GM12878 (cell line): ENCODE data around the gene SPTA1. TPM values are rescaled to one million over a fixed set of nuclear protein-coding genes. Genes with fewer than 3 reads are reported as not detected.

Experiments used
- ATAC-seq: fragments of 200-7000 bp; cut with Tn5 transposase; 3 replicates; pipeline ENCODE4 v1.9.1; 2020; ENCODE audit warnings: mild to moderate bottlenecking, moderate library complexity
- BruUV-seq: library from RNA; stranded (reverse); fragments of 400-500 nt; replicated peaks from 2 replicates; lab custom pipeline; 2021; lab: Mats Ljungman, UMichigan
- CTCF ChIA-PET: fragments of 300-600 bp; sonication (Branson Sonifier 250); formaldehyde crosslinking; extraction: SDS; loops from one replicate; lab custom pipeline; 2021; ENCODE audit warnings: inconsistent platforms; lab: Yijun Ruan, JAX
- POLR2A ChIA-PET: fragments of 350-600 bp; formaldehyde crosslinking; extraction: SDS; loops from one replicate; lab custom pipeline; 2021; ENCODE audit warnings: inconsistent platforms; lab: Charles Lee
- RAD21 ChIA-PET: fragments of 300-600 bp; sonication (Branson Sonifier 250); formaldehyde crosslinking; loops from one replicate; lab custom pipeline; 2023; ENCODE audit warnings: antibody characterized with exemption; ENCODE audit not compliant: unreplicated experiment; lab: Charles Lee
- SMC1A ChIA-PET: fragments of 300-600 bp; sonication (Branson Sonifier 250); formaldehyde crosslinking; loops from one replicate; lab custom pipeline; 2023; ENCODE audit not compliant: unreplicated experiment, uncharacterized antibody; lab: Charles Lee
- DNase-seq: peaks from one replicate; pipeline ENCODE4 v3.0.0-alpha.2; 2011; ENCODE audit warnings: low read depth, low spot score
- FAIRE-seq: peaks from 3 replicates; lab custom pipeline; 2011; peaks lifted over from hg19 to GRCh38; lab: Jason Lieb, UNC
- H2AFZ ChIP-seq: 2 replicates; pipeline ENCODE4 v1.6.0; 2011; ENCODE audit warnings: low read depth, low read length, control low read depth; ENCODE audit not compliant: control insufficient read depth
- H3K27ac ChIP-seq: 2 replicates; pipeline ENCODE4 v1.5.1; 2011; ENCODE audit warnings: control low read depth; ENCODE audit not compliant: control insufficient read depth, insufficient read depth
- H3K27me3 ChIP-seq, 2 experiments: replicated peaks in 1 of 2; 2 replicates each; pipeline versions ENCODE4 v1.6.0 to v1.6.1; 2011; ENCODE audit warnings: low read length in 1 of 2; ENCODE audit not compliant: control insufficient read depth in 2 of 2, insufficient read depth in 2 of 2
- H3K36me3 ChIP-seq, 2 experiments: 2 replicates each; pipeline ENCODE4 v1.5.1; 2011; ENCODE audit warnings: low read length in 1 of 2; ENCODE audit not compliant: control insufficient read depth in 2 of 2, insufficient read depth in 2 of 2
- H3K4me1 ChIP-seq: 2 replicates; pipeline ENCODE4 v1.6.1; 2011; ENCODE audit warnings: mild to moderate bottlenecking, low read length, moderate library complexity, mixed read lengths; ENCODE audit not compliant: control insufficient read depth, insufficient read depth
- H3K4me2 ChIP-seq: 2 replicates; pipeline ENCODE4 v1.6.0; 2011; ENCODE audit warnings: control low read depth; ENCODE audit not compliant: control insufficient read depth, insufficient read depth
- H3K4me3 ChIP-seq: fragments of 200-600 bp; sonication (generic); 2 replicates; pipeline ENCODE4 v1.5.1; 2016
- H3K79me2 ChIP-seq: 2 replicates; pipeline ENCODE4 v1.6.0; 2011; ENCODE audit warnings: low read length; ENCODE audit not compliant: control insufficient read depth, insufficient read depth
- H3K9ac ChIP-seq: 2 replicates; pipeline ENCODE4 v1.8.0; 2011; ENCODE audit warnings: low read length, control low read depth, mixed read lengths; ENCODE audit not compliant: control insufficient read depth, insufficient read depth
- H3K9me3 ChIP-seq: replicated peaks from 3 replicates; pipeline ENCODE4 v1.5.1; 2011; ENCODE audit warnings: mild to moderate bottlenecking, low read length; ENCODE audit not compliant: control insufficient read depth, insufficient read depth
- H4K20me1 ChIP-seq: 2 replicates; pipeline ENCODE4 v1.6.0; 2011; ENCODE audit not compliant: control insufficient read depth, insufficient read depth
- ATF7 ChIP-seq: fragments of 450-650 bp; IDR thresholded peaks from 2 replicates; pipeline ENCODE4 v1.6.1; 2016; ENCODE audit warnings: low read depth, mild to moderate bottlenecking
- BCL11A ChIP-seq: IDR thresholded peaks from 2 replicates; pipeline ENCODE4 v1.6.1; 2011; ENCODE audit warnings: low read depth, low read length
- CREM ChIP-seq: IDR thresholded peaks from 2 replicates; pipeline ENCODE4 v1.6.1; 2014; ENCODE audit warnings: antibody characterized with exemption, low read depth
- EP300 ChIP-seq, 2 experiments: fragments of 150-350 bp in 1 of 2; IDR thresholded peaks; 2 replicates each; pipeline ENCODE4 v1.6.1; 2011 to 2012; ENCODE audit warnings: low read depth in 2 of 2, low read length in 2 of 2, borderline replicate concordance in 1 of 2, improper control_type of control experiment in 1 of 2, inconsistent platforms in 1 of 2; ENCODE audit not compliant: control insufficient read depth in 1 of 2
- FOXM1 ChIP-seq: IDR thresholded peaks from 2 replicates; pipeline ENCODE4 v1.6.1; 2012; ENCODE audit warnings: low read depth, mild to moderate bottlenecking, inconsistent platforms, low read length, moderate library complexity
- GABPA ChIP-seq: IDR thresholded peaks from 2 replicates; pipeline ENCODE4 v1.6.1; 2014; ENCODE audit warnings: antibody characterized with exemption, low read depth, mild to moderate bottlenecking, inconsistent platforms
- HDAC6 ChIP-seq: fragments of 200-600 bp; sonication (generic); IDR thresholded peaks from one replicate; pipeline ENCODE4 v1.8.0; 2017; ENCODE audit warnings: antibody characterized with exemption; ENCODE audit not compliant: unreplicated experiment
- JUNB ChIP-seq: IDR thresholded peaks from 2 replicates; pipeline ENCODE4 v1.6.1; 2016; ENCODE audit warnings: antibody characterized with exemption, mild to moderate bottlenecking
- KLF5 ChIP-seq: fragments of 450-650 bp; IDR thresholded peaks from 2 replicates; pipeline ENCODE4 v1.6.1; 2014; ENCODE audit warnings: mild to moderate bottlenecking; ENCODE audit not compliant: partially characterized antibody
- MEF2A ChIP-seq: IDR thresholded peaks from 2 replicates; pipeline ENCODE4 v1.6.1; 2011; ENCODE audit warnings: low read depth, mild to moderate bottlenecking, low read length, moderate library complexity; ENCODE audit not compliant: insufficient read depth
- MEF2B ChIP-seq: fragments of 450-650 bp; IDR thresholded peaks from 2 replicates; pipeline ENCODE4 v1.6.1; 2018; ENCODE audit warnings: mild to moderate bottlenecking, moderate library complexity; ENCODE audit not compliant: partially characterized antibody, poor library complexity, severe bottlenecking
- NFIC ChIP-seq: IDR thresholded peaks from 2 replicates; pipeline ENCODE4 v1.6.1; 2012; ENCODE audit warnings: low read depth, mild to moderate bottlenecking, inconsistent platforms, low read length, moderate library complexity
- RAD51 ChIP-seq: fragments of 450-650 bp; IDR thresholded peaks from 2 replicates; pipeline ENCODE4 v1.6.1; 2016; ENCODE audit warnings: moderate library complexity, mild to moderate bottlenecking, inconsistent platforms
- RUNX3 ChIP-seq: IDR thresholded peaks from 2 replicates; pipeline ENCODE4 v1.6.1; 2012; ENCODE audit warnings: low read length, inconsistent platforms
- TCF3 ChIP-seq: IDR thresholded peaks from 2 replicates; pipeline ENCODE4 v1.6.1; 2012; ENCODE audit warnings: low read depth, mild to moderate bottlenecking, low read length, borderline replicate concordance; ENCODE audit not compliant: insufficient read depth
- TCF7 ChIP-seq: IDR thresholded peaks from 2 replicates; pipeline ENCODE4 v1.6.1; 2014; ENCODE audit warnings: antibody characterized with exemption, borderline replicate concordance
- WGBS: methylation state at CpG from one replicate; pipeline ENCODE4 v1.1.6; 2016; ENCODE audit warnings: low lambda C conversion rate; ENCODE audit not compliant: insufficient replicate concordance, insufficient coverage; ENCODE audit errors: missing lambda C conversion rate; 5-methylcytosine and 5-hydroxymethylcytosine counted together
- in situ Hi-C: fragments of 300-500 bp; cut with MboI; formaldehyde crosslinking; loops from 9 replicates; pipeline ENCODE4 v1.14.3; 2018; ENCODE audit warnings: mixed read lengths
- intact Hi-C: fragments of 100-400 bp; cut with micrococcal nuclease; formaldehyde crosslinking; loops from one replicate; pipeline ENCODE4 v1.14.2; 2022; ENCODE audit not compliant: unreplicated experiment
- polyA plus RNA-seq, 11 experiments: library from polyadenylated mRNA; depleted of rRNA in 4 of 11; unstranded in 6 of 11; stranded (reverse) in 5 of 11; fragments of >200 nt; fragmentation: Nextera tagmentation in 4 of 11; fragmentation: Illumina TruSeq in 1 of 11; extraction: Ambion mirVana in 4 of 11; extraction: Trizol in 1 of 11; gene quantifications; 1 replicate in 1 of 11; 2 replicates in 10 of 11; pipeline versions ENCODE4 v1.2.1 to v1.2.3, GENCODE V29; 2011 to 2016; ENCODE audit warnings: inconsistent platforms in 2 of 11, missing spikeins in 2 of 11, low read depth in 1 of 11
- total RNA-seq, 4 experiments: library from RNA; depleted of rRNA in 3 of 4; stranded (reverse); fragments of >200 nt in 3 of 4; fragmentation: Illumina TruSeq in 1 of 4; extraction: Trizol in 1 of 4; gene quantifications; 2 replicates each; pipeline versions ENCODE4 v1.2.1 to v1.2.3, GENCODE V29; 2013 to 2021
- TF ChIP-seq, protein P1 (sequence below): IDR thresholded peaks from 2 replicates; pipeline ENCODE4 v1.6.1; 2012; ENCODE audit warnings: low read depth, low read length, improper control_type of control experiment
- TF ChIP-seq, protein P2 (sequence below): fragments of 450-650 bp; IDR thresholded peaks from 2 replicates; pipeline ENCODE4 v1.6.1; 2018; ENCODE audit warnings: mild to moderate bottlenecking, low read depth, moderate library complexity; ENCODE audit not compliant: partially characterized antibody
- TF ChIP-seq, protein P3 (sequence below): fragments of 450-650 bp; IDR thresholded peaks from 2 replicates; pipeline ENCODE4 v1.6.1; 2017; ENCODE audit warnings: low read depth, mild to moderate bottlenecking, moderate library complexity

SPTA1 gene
- total and polyA plus RNA-seq, 10 of the 15 experiments (the other 5 are each of a cell fraction or from before 2014, with no cell fraction given): under 0.01 to 0.21 (median 0.12) TPM; not detected in 5

DNA sequence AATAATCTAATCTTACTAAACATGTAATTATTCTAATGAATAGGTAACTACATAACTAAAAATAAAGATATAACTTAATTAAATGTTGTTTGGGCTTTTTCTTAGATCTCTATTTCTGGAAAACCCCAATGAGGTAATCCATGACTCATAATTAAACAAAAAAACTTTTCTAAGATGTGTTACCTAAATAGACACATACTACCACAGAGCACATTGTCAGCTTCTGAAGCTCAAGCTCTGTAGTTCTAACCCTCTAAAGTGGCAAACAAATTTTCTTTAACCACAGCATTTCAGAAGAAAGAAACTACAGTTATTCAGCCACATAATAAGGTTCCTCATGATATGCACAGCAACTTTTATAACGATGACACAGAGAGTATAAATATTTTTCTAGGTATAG lies 29.8 kb upstream of the SPTA1 start:
- DNase-seq (peak; percentile 8), ATAC-seq (peak; percentile 94), FAIRE-seq (no peak)
- no TSS peak for BruUV-seq
- Histone ChIP-seq H3K36me3 (no peaks in the 10 kb centered on the region), H3K9me3 (no peaks in the 10 kb centered on the region), H4K20me1 (no peaks in the 10 kb centered on the region), H3K4me2 (no peak overlapping the region), H3K4me3 (no peak overlapping the region), H3K4me1 (no peaks in the 10 kb centered on the region), H3K9ac (no peak overlapping the region), H3K27me3 (no peaks in the 10 kb centered on the region), H3K27ac (no peak overlapping the region), H3K79me2 (no peaks in the 10 kb centered on the region), H2AFZ (no peak overlapping the region)
- WGBS: 0% methylated on average over 1 of the region's 1 CpG
- ChIA-PET SMC1A (no interaction called here), POLR2A (no interaction called here), RAD21 (no interaction called here), CTCF (no interaction called here)
- intact Hi-C loops: no loop called here
- in situ Hi-C loops: no loop called here
- peak; percentile 31; the same call in 1 of the 2 replicates for TF ChIP-seq CREM
- TF ChIP-seq MEF2A: peak; percentile 85
- TF ChIP-seq, protein P1, sequence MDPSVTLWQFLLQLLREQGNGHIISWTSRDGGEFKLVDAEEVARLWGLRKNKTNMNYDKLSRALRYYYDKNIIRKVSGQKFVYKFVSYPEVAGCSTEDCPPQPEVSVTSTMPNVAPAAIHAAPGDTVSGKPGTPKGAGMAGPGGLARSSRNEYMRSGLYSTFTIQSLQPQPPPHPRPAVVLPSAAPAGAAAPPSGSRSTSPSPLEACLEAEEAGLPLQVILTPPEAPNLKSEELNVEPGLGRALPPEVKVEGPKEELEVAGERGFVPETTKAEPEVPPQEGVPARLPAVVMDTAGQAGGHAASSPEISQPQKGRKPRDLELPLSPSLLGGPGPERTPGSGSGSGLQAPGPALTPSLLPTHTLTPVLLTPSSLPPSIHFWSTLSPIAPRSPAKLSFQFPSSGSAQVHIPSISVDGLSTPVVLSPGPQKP: no peak
- TF ChIP-seq RAD51: no peak
- peak; percentile 90 for TF ChIP-seq JUNB
- TF ChIP-seq MEF2B: peak; percentile 82
- TF ChIP-seq GABPA: peak; percentile 23; the same call in 1 of the 2 replicates
- peak; percentile 92 for TF ChIP-seq ATF7
- peak; percentile 84 for TF ChIP-seq NFIC
- peak; percentile 86 for TF ChIP-seq RUNX3
- TF ChIP-seq, protein P2, sequence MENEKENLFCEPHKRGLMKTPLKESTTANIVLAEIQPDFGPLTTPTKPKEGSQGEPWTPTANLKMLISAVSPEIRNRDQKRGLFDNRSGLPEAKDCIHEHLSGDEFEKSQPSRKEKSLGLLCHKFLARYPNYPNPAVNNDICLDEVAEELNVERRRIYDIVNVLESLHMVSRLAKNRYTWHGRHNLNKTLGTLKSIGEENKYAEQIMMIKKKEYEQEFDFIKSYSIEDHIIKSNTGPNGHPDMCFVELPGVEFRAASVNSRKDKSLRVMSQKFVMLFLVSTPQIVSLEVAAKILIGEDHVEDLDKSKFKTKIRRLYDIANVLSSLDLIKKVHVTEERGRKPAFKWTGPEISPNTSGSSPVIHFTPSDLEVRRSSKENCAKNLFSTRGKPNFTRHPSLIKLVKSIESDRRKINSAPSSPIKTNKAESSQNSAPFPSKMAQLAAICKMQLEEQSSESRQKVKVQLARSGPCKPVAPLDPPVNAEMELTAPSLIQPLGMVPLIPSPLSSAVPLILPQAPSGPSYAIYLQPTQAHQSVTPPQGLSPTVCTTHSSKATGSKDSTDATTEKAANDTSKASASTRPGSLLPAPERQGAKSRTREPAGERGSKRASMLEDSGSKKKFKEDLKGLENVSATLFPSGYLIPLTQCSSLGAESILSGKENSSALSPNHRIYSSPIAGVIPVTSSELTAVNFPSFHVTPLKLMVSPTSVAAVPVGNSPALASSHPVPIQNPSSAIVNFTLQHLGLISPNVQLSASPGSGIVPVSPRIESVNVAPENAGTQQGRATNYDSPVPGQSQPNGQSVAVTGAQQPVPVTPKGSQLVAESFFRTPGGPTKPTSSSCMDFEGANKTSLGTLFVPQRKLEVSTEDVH: no peak
- 0 out of 4 replicates have a peak, but pooled peaks of 1 of the 2 experiments have one; percentile 38 for TF ChIP-seq EP300 (IDR thresholded peaks at IDR 0.05; ENCODE audit: borderline replicate concordance in 1 of 2, control insufficient read depth in 1 of 2, low read depth in 2 of 2, low read length in 2 of 2)
- 0 out of 2 replicates have a peak, but pooled peaks have one; percentile 24 for TF ChIP-seq TCF7
- TF ChIP-seq HDAC6: no peak
- peak; percentile 22; the same call in 1 of the 2 replicates for TF ChIP-seq BCL11A
- TF ChIP-seq FOXM1: peak; percentile 58; the same call in 1 of the 2 replicates
- no peak for TF ChIP-seq KLF5
- no peak for TF ChIP-seq TCF3
- TF ChIP-seq, protein P3, sequence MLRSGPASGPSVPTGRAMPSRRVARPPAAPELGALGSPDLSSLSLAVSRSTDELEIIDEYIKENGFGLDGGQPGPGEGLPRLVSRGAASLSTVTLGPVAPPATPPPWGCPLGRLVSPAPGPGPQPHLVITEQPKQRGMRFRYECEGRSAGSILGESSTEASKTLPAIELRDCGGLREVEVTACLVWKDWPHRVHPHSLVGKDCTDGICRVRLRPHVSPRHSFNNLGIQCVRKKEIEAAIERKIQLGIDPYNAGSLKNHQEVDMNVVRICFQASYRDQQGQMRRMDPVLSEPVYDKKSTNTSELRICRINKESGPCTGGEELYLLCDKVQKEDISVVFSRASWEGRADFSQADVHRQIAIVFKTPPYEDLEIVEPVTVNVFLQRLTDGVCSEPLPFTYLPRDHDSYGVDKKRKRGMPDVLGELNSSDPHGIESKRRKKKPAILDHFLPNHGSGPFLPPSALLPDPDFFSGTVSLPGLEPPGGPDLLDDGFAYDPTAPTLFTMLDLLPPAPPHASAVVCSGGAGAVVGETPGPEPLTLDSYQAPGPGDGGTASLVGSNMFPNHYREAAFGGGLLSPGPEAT: 0 out of 2 replicates have a peak, but pooled peaks have one; percentile 33
